Stimulated activated CD4-positive, alpha-beta T cell treated with anti-CD3 and anti-CD28 coated beads, Interleukin-15, amount 100 ng/mL, for 24 hours (primary cell): ENCODE measurements around the gene ZNF813.
A peak's percentile ranks its signal among the peaks of the same experiment; 100 is the strongest.
"Not testable (repeated sequence)": the region's sequence is repeated elsewhere in the genome, so short reads cannot be mapped to it uniquely, and the experiment has no call there.

Experiments
- DNase-seq: peaks from one replicate; pipeline ENCODE4 v3.0.0-alpha.2; 2020

Gene ZNF813

DNA sequence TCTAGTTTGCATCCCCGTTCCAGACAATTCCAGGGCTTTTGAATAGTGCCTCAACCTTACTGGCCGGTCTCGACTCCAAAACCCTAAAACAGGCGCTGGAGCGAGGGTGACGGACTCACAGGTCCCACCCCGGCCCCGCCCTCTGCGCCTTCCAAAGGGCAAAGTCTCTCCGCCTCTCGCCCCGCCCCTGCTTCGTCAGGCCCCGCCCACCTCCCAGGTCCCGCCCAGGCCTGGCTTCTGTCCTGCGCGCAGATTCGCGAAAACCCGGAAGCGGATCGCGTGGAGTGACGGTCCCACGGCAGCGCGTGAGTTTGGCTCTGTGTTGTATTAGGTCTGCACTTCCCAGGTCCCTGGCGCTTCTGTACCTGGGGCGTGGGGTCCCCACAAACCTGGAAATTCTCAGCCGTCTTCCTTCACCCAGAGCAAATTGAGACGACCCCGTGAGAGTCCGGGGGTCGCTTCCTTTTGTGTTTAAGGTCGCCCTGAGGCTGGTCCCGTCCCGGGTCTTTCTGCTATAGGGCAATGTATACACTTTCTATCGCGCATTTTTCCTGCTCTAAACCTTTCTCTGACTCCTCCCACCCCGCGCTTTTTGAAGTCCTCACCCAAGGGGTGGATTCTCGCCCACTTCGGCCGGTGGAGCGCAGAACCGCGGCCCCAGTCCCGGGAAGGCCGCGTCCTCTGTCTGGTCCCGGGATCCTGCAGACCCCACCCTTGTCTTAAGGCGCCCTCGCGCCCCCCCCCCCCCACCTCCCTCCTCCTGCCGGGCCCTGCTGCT is at the start of gene ZNF813:
TSS of gene ZNF813 (plus strand) at position 249 of the 778 bp plus-strand sequence. CDS start 16,090 bp downstream, outside the sequence.
- peak; percentile 95 for DNase-seq

- not testable (repeated sequence) for DNase-seq
These were observed 46.8 kb upstream of the ZNF813 start for GRCh38 chr19:53420520-53421315.

GRCh38 chr19:53422551-53422950 is 45.0 kb upstream of the ZNF813 start:
- DNase-seq = no peak

DNA sequence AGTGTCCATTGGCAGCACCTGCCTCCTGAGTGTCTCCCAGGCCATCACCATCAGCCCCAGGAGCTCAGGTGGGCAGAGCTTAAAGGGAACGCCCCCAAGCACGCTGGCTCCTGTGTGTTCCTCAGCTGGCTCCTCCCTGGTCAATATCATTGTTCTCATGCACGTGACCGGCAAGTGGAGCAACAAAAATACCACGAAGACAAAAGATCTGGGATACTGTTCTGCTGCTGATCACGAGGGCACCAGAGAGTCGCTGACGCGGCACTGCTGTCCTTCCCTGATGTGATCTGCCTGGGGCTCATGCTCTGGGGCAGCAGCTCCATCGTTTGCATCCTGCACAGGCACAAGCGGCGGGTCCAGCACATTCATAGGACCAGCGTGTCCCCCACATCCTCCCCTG is 44.5 kb upstream of the ZNF813 start:
- DNase-seq = not testable (repeated sequence)

DNA sequence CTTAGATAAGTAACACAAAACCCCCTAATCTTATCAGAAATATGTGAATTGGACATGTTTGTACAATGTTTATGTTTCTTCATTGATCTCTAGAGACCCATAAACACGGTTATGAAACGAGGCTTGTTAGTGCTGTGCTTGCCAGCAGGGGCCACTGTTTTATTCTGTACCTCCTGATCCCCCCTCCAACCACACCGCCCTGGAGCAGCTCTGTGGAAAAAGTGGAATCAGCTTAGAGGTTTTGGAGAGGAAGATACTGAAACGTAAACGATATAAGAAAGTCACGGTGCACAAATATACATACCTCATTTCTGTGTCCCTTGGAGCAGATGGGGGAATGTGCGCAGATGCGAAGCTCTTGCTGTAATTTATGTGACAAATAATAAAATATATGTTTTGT is 43.9 kb upstream of the ZNF813 start:
- not testable (repeated sequence) for DNase-seq

GRCh38 chr19:53424968-53425597 is 42.5 kb upstream of the ZNF813 start:
- DNase-seq = peak; percentile 75

- DNase-seq = peak; percentile 96
These were observed 36.0 kb upstream of the ZNF813 start, which contains the start of gene ZNF761 for GRCh38 chr19:53431399-53432087. Gene ZNF761, plus strand, starts transcription at chr19:53431984. Its CDS starts 15,285 bp downstream, at chr19:53447269.

DNA sequence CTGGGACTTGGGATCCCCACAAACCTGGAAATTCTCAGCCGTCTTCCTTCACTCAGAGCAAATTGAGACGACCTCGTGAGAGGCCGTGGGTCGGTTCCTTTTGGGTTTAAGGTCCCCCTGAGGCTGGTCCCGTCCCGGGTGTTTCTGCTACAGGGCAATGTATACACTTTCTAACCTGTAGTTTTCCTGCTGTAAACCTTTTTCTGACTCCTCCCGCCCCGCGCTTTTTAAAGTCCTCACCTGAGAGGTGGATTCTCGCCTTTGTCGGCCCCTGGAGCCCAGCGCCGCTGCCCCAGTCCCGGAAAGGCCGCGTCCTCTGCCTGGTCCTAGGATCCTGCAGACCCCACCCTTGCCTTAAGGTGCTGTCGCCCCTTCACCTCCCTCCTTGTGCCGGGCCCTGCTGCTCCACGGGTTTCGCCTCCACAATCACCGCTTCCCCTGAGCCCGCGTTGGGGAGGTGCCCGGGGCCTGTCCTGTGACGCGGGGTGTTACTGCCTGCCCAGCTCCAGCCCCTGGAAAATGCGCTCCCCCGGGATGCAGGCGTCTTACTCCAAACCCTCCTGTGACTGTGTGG is 35.4 kb upstream of the ZNF813 start:
- DNase-seq = peak; percentile 36

GRCh38 chr19:53443809-53444208 is 23.7 kb upstream of the ZNF813 start:
- DNase-seq = not testable (repeated sequence)

- not testable (repeated sequence) for DNase-seq
These were observed 20.3 kb upstream of the ZNF813 start for GRCh38 chr19:53447196-53447595.

DNA sequence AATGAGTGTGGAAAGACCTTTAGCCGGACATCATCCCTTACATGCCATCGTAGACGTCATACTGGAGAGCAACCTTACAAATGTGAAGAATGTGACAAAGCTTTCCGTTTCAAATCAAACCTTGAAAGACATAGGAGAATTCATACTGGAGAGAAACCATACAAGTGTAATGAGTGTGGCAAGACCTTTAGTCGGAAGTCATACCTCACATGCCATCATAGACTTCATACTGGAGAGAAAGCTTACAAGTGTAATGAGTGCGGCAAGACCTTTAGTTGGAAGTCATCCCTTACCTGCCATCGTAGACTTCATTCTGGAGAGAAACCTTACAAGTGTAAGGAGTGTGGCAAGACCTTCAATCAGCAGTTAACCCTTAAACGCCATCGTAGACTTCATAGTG is 11.7 kb upstream of the ZNF813 start:
- no peak for DNase-seq

- DNase-seq = not testable (repeated sequence)
These were observed 7.3 kb upstream of the ZNF813 start for GRCh38 chr19:53460131-53460721.

GRCh38 chr19:53461866-53462265 is 5.7 kb upstream of the ZNF813 start:
- no peak for DNase-seq

GRCh38 chr19:53462861-53463260 is 4.7 kb upstream of the ZNF813 start:
- no peak for DNase-seq

- DNase-seq = peak; percentile 8
These were observed 4.3 kb upstream of the ZNF813 start for GRCh38 chr19:53463263-53463662.

GRCh38 chr19:53466726-53467484 is 628 bp upstream of the ZNF813 start:
- DNase-seq = no peak

DNA sequence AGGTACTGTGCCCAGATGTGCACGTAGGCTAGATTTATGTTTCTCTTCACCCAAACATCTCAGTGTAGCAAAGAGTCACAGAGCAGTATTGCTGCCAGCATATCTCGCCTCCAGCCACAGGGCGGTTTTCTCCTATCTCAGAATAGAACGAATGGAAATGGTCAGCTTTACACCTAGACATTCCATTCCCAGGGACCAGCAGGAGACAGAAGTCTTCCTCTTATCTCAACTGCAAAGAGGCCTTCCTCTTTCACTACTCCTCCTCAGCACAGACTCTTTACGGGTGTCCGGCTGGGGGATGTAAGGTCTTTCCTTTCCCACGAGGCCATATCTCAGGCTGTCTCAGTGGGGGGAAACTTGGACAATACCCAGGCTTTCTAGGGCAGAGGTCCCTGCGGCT is 1.1 kb downstream of the ZNF813 start:
- DNase-seq = not testable (repeated sequence)

DNA sequence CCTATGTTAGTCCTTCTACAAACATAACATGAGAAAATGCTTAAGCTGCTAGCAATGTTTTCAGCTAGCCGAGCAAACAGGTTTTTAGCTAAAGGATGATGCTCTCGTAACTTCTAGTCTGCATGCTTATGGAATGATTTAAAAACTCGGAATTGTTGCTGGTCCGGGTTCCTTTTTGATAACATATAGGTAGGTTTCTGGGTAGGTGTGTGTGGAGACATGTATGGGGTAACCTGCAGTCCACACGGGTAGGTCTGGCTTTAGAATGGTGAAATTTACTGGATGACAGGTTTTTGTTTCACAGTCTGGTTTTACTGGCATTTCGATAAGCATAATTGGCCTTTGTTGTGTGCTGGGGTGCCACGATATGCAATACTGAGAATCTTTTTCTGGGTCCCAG is 4.4 kb downstream of the ZNF813 start:
- DNase-seq = no peak

DNA sequence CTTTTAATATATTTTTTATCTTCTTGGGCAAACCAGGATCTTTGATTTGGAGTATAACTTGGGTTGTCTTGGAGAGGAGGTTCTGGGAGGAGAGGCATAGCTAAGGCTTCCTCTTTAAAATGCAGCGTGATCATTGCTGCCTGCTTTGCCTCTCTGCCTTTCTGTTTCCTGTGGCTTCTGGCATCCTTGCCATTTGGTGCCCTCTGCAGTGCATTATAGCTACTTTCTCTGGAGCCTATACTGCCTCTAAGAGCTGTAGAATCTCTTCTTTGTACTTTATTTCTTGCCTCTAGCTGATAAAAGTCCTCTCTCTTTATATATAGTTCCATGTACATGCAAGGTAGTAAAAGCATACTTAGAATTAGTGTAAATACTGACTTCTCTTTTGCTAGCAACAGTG is 7.3 kb downstream of the ZNF813 start:
- DNase-seq = not testable (repeated sequence)

DNA sequence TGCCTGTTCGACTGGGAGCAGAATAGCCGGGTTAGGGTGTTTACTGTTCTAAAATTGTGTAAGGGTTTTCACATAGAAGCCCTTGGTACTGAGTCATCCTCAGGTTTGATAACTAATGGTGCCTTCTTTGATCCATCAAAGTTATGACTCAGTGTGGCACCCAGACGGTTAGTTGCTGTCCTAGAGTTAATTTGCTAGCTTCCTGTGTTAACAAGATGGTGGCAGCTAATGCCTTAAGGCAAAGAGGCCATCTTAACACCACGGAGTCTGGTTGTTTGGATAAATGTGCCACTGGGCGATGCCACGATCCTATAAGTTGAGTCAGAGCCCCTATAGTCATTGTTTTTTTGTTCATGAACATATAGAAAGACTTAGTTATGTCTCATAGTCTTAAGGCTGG is 7.9 kb downstream of the ZNF813 start:
- not testable (repeated sequence) for DNase-seq

- DNase-seq = not testable (repeated sequence)
These were observed 16.2 kb downstream of the ZNF813 start for GRCh38 chr19:53483751-53484150.
